Endothelial cell of umbilical vein (primary cell): ENCODE measurements around the gene PANX2. TPM values are rescaled to one million over a fixed set of nuclear protein-coding genes. Genes with fewer than 3 reads are reported as not detected.

ENCODE experiments used
- BruUV-seq: library from RNA; stranded (reverse); fragments of 400-500 nt; replicated peaks from 2 replicates; lab custom pipeline; 2021; lab: Mats Ljungman, UMichigan
- CTCF ChIA-PET: fragments of 300-600, 350-600 bp; sonication (Branson Sonifier 250); formaldehyde crosslinking; loops from one replicate; lab custom pipeline; 2021; ENCODE audit warnings: antibody characterized with exemption, inconsistent platforms; lab: Charles Lee
- POLR2A ChIA-PET: fragments of 300-600, 350-600 bp; sonication (Branson Sonifier 250); formaldehyde crosslinking; loops from one replicate; lab custom pipeline; 2021; ENCODE audit warnings: antibody characterized with exemption, inconsistent platforms; lab: Charles Lee
- DNase-seq: peaks from one replicate; pipeline ENCODE4 v3.0.0-alpha.2; 2011; ENCODE audit warnings: low read depth, low spot score
- FAIRE-seq: peaks from 2 replicates; lab custom pipeline; 2011; peaks lifted over from hg19 to GRCh38; lab: Jason Lieb, UNC
- H2AFZ ChIP-seq: 2 replicates; pipeline ENCODE4 v1.6.0; 2012; ENCODE audit warnings: low read depth, low read length, control low read depth, inconsistent platforms
- H3K27ac ChIP-seq: 2 replicates; pipeline ENCODE4 v1.5.1; 2011; ENCODE audit warnings: low read depth, mild to moderate bottlenecking, control low read depth, low read length, moderate library complexity; ENCODE audit not compliant: insufficient read depth
- H3K27me3 ChIP-seq, 2 experiments: 2 replicates each; pipeline versions ENCODE4 v1.6.0 to v1.6.1; 2011; ENCODE audit warnings: low read length in 2 of 2, mixed read lengths in 1 of 2; ENCODE audit not compliant: control insufficient read depth in 2 of 2, insufficient read depth in 2 of 2
- H3K36me3 ChIP-seq, 2 experiments: 2 replicates in 1 of 2; 3 replicates in 1 of 2; pipeline ENCODE4 v1.5.1; 2011; ENCODE audit warnings: low read length in 2 of 2, mild to moderate bottlenecking in 1 of 2, moderate library complexity in 1 of 2; ENCODE audit not compliant: control insufficient read depth in 2 of 2, insufficient read depth in 2 of 2; ENCODE audit errors: extremely low read depth in 1 of 2
- H3K4me1 ChIP-seq: 3 replicates; pipeline ENCODE4 v1.5.1; 2011; ENCODE audit warnings: mild to moderate bottlenecking, low read length; ENCODE audit not compliant: control insufficient read depth, insufficient read depth; ENCODE audit errors: extremely low read depth
- H3K4me2 ChIP-seq: 2 replicates; pipeline ENCODE4 v1.6.1; 2011; ENCODE audit warnings: low read length, control low read depth, mixed read lengths; ENCODE audit not compliant: insufficient read depth
- H3K4me3 ChIP-seq, 3 experiments: fragments of 200-600 bp in 1 of 3; sonication (generic), shearing (Covaris generic) in 1 of 3; replicated peaks in 1 of 3; 2 replicates each; pipeline ENCODE4 v1.5.1; 2011 to 2016; ENCODE audit warnings: control low read depth in 3 of 3, low read length in 3 of 3, mild to moderate bottlenecking in 2 of 3, inconsistent platforms in 1 of 3, low read depth in 1 of 3, moderate library complexity in 1 of 3; ENCODE audit not compliant: insufficient read depth in 1 of 3
- H3K79me2 ChIP-seq: 2 replicates; pipeline ENCODE4 v1.6.0; 2012; ENCODE audit warnings: low read length, inconsistent platforms; ENCODE audit not compliant: control insufficient read depth, insufficient read depth
- H3K9ac ChIP-seq: replicated peaks from 2 replicates; pipeline ENCODE3; 2011; ENCODE audit warnings: low read length, control low read depth; ENCODE audit not compliant: insufficient read depth; ENCODE audit errors: extremely low read depth
- H3K9me1 ChIP-seq: replicated peaks from 3 replicates; pipeline ENCODE4 v1.6.0; 2011; ENCODE audit warnings: mild to moderate bottlenecking, low read length; ENCODE audit not compliant: control insufficient read depth, insufficient read depth; ENCODE audit errors: extremely low read depth
- H3K9me3 ChIP-seq: replicated peaks from 2 replicates; pipeline ENCODE4 v1.5.1; 2012; ENCODE audit warnings: low read length, inconsistent platforms; ENCODE audit not compliant: control insufficient read depth, insufficient read depth
- H4K20me1 ChIP-seq: replicated peaks from 2 replicates; pipeline ENCODE3; 2011; ENCODE audit warnings: mild to moderate bottlenecking, low read length; ENCODE audit not compliant: control insufficient read depth, insufficient read depth; ENCODE audit errors: extremely low read depth
- CTCF ChIP-seq, 2 donors: IDR thresholded peaks; 1 replicate in 1 of 2; 2 replicates in 1 of 2; pipeline ENCODE4 v1.5.1; 2011; ENCODE audit warnings: low read length in 2 of 2, mild to moderate bottlenecking in 2 of 2, moderate library complexity in 2 of 2, control low read depth in 1 of 2, inconsistent platforms in 1 of 2, low read depth in 1 of 2; ENCODE audit not compliant: insufficient read depth in 1 of 2; ENCODE audit errors: extremely low read depth in 1 of 2
- EZH2 ChIP-seq: IDR thresholded peaks from 2 replicates; pipeline ENCODE4 v1.6.1; 2012; ENCODE audit warnings: borderline replicate concordance, low read depth, mild to moderate bottlenecking, moderate library complexity, low read length, inconsistent platforms; ENCODE audit not compliant: severe bottlenecking
- FOS ChIP-seq: IDR thresholded peaks from 2 replicates; pipeline ENCODE4 v1.6.1; 2011; ENCODE audit warnings: mild to moderate bottlenecking, low read length, moderate library complexity, borderline replicate concordance; ENCODE audit not compliant: insufficient read depth
- GATA2 ChIP-seq: IDR thresholded peaks from 2 replicates; pipeline ENCODE4 v1.7.0; 2011; ENCODE audit warnings: low read depth, mild to moderate bottlenecking, moderate library complexity, mixed read lengths, low read length; ENCODE audit not compliant: insufficient read length, insufficient read depth
- JUN ChIP-seq: IDR thresholded peaks from 2 replicates; pipeline ENCODE4 v1.6.1; 2011; ENCODE audit warnings: borderline replicate concordance, low read depth; ENCODE audit not compliant: insufficient read length, insufficient read depth
- MAX ChIP-seq: IDR thresholded peaks from 2 replicates; pipeline ENCODE4 v1.6.1; 2011; ENCODE audit not compliant: insufficient read depth, insufficient read length
- MYC ChIP-seq: IDR thresholded peaks from one replicate; pipeline ENCODE4 v1.6.1; 2011; ENCODE audit warnings: mild to moderate bottlenecking, low read depth, low read length
- POLR2A ChIP-seq: IDR thresholded peaks from 2 replicates; pipeline ENCODE4 v1.6.1; 2012; ENCODE audit warnings: low read depth, mild to moderate bottlenecking, control low read depth, low read length
- POLR2AphosphoS5 ChIP-seq: IDR thresholded peaks from 2 replicates; pipeline ENCODE4 v1.6.1; 2012; ENCODE audit warnings: low read depth, mild to moderate bottlenecking, control low read depth, low read length, moderate library complexity; ENCODE audit not compliant: insufficient read depth
- dilution Hi-C: fragments of 300-500 bp; cut with MboI; formaldehyde crosslinking; loops from one replicate; pipeline ENCODE4 v1.15.0; 2019; ENCODE audit warnings: low sequenced_read_pairs; ENCODE audit not compliant: extremely low pct_ligation_motif_present
- intact Hi-C: fragments of 100-400 bp; cut with micrococcal nuclease; formaldehyde crosslinking; loops from one replicate; pipeline ENCODE4 v1.10.0; 2022
- polyA plus RNA-seq, 4 experiments: library from polyadenylated mRNA; depleted of rRNA in 3 of 4; stranded (reverse) in 3 of 4; unstranded in 1 of 4; fragments of >200 nt; gene quantifications; 2 replicates each; pipeline versions ENCODE4 v1.2.1 to v1.2.3, GENCODE V29; 2011 to 2012; ENCODE audit warnings: missing spikeins in 1 of 4
- total RNA-seq: library from RNA; stranded (reverse); gene quantifications from 2 replicates; pipeline ENCODE4 v1.2.3, GENCODE V29; 2021

The PANX2 gene
- total and polyA plus RNA-seq, 2 donors (not counting 3 experiments of a cell fraction or from before 2014, with no cell fraction given) = 2.5 to 5.1 TPM

- dilution Hi-C loops = no loop called here
- peaks cover 23 to 28% of the 10 kb centered on the region in 2 experiments for H3K36me3 ChIP-seq
These were observed 29.1 kb upstream of the PANX2 start for GRCh38 chr22:50141462-50141861.

More at GRCh38 chr22:50141462-50141861, 29.1 kb upstream of the PANX2 start:
- TF ChIP-seq GATA2 (no peak), MAX (no peak), JUN (no peak), MYC (no peak), CTCF (IDR thresholded peaks at IDR 0.05; ENCODE audit: extremely low read depth in 1 of 2, insufficient read depth in 1 of 2, low read depth in 1 of 2, low read length in 2 of 2) (no peak), EZH2 (no peak), POLR2AphosphoS5 (no peak), POLR2A (no peak), FOS (no peak)
- ChIA-PET CTCF (interaction anchor here (1.2 to 2.9 kb wide), 2 partner anchors 110 to 114 kb away, joined by 3 to 9 read pairs; no protein-coding TSS in a partner anchor), POLR2A (no interaction called here)
- Histone ChIP-seq H3K9me1 (no peaks in the 10 kb centered on the region), H3K4me3 (no peak overlapping the region), H3K27ac (no peak overlapping the region), H3K79me2 (no peaks in the 10 kb centered on the region), H3K4me1 (no peaks in the 10 kb centered on the region), H3K9ac (no peak overlapping the region), H3K27me3 (no peaks in the 10 kb centered on the region), H4K20me1 (no peaks in the 10 kb centered on the region), H3K9me3 (no peaks in the 10 kb centered on the region), H2AFZ (no peak overlapping the region), H3K4me2 (no peak overlapping the region)
- intact Hi-C loops = no loop called here
- FAIRE-seq (no peak), DNase-seq (no peak)
- no TSS peak for BruUV-seq
